ENCODE data around the gene ADGRL2.

Gene ADGRL2

GRCh38 chr1:81806432-81806770 is 5.7 kb downstream of the ADGRL2 start:
- no peaks in the 10 kb centered on the region for H3K9me3 ChIP-seq (replicated peaks; ENCODE audit: insufficient read depth, low read length)
- H3K79me2 ChIP-seq (ENCODE audit: low read length): no peaks in the 10 kb centered on the region
- no peak overlapping the region for H3K4me2 ChIP-seq (ENCODE audit: low read depth, low read length)
- H3K27ac ChIP-seq (ENCODE audit: low read length): no peak overlapping the region
- H2AFZ ChIP-seq (ENCODE audit: low read length): no peak overlapping the region
- no peak for DNase-seq
- no peaks in the 10 kb centered on the region for H3K4me1 ChIP-seq (ENCODE audit: low read length)
- no peak for TF ChIP-seq EZH2 (optimal IDR thresholded peaks at IDR 0.05; ENCODE audit: low read depth, low read length)
- TF ChIP-seq EZH2phosphoT487 (IDR thresholded peaks at IDR 0.05; ENCODE audit: low read length): no peak
- no peak for TF ChIP-seq CTCF (IDR thresholded peaks at IDR 0.05; ENCODE audit: low read length)
- no peaks in the 10 kb centered on the region for H4K20me1 ChIP-seq (ENCODE audit: insufficient read depth, low read length)
- no peak overlapping the region for H3K9ac ChIP-seq (ENCODE audit: low read length)
- no peaks in the 10 kb centered on the region for H3F3A ChIP-seq (ENCODE audit: insufficient read depth, low read length)
- no peaks in the 10 kb centered on the region for H3K9me2 ChIP-seq (replicated peaks; ENCODE audit: insufficient read depth, low read length)
- no peaks in the 10 kb centered on the region for H3K36me3 ChIP-seq (replicated peaks; ENCODE audit: insufficient read depth, low read length)
- H3K4me3 ChIP-seq (ENCODE audit: low read length): no peak overlapping the region
- H3K27me3 ChIP-seq (replicated peaks; ENCODE audit: insufficient read depth, low read length): 0 out of 2 replicates have a peak, but pooled peaks cover 10% of the 10 kb centered on the region

GRCh38 chr1:81808760-81809159 is 8.0 kb downstream of the ADGRL2 start:
- no peak overlapping the region for H3K27ac ChIP-seq (ENCODE audit: low read length)
- no peak overlapping the region for H3K4me3 ChIP-seq (ENCODE audit: low read length)
- no peak overlapping the region for H3K9ac ChIP-seq (ENCODE audit: low read length)
- no peak overlapping the region for H2AFZ ChIP-seq (ENCODE audit: low read length)
- no peak for DNase-seq
- no peak for TF ChIP-seq EZH2phosphoT487 (IDR thresholded peaks at IDR 0.05; ENCODE audit: low read length)
- no peak for TF ChIP-seq CTCF (IDR thresholded peaks at IDR 0.05; ENCODE audit: low read length)
- TF ChIP-seq EZH2 (optimal IDR thresholded peaks at IDR 0.05; ENCODE audit: low read depth, low read length): no peak
- no peaks in the 10 kb centered on the region for H3K4me1 ChIP-seq (ENCODE audit: low read length)
- no peaks in the 10 kb centered on the region for H3K36me3 ChIP-seq (replicated peaks; ENCODE audit: insufficient read depth, low read length)
- no peaks in the 10 kb centered on the region for H3K9me2 ChIP-seq (replicated peaks; ENCODE audit: insufficient read depth, low read length)
- no peak overlapping the region for H3K4me2 ChIP-seq (ENCODE audit: low read depth, low read length)
- 0 out of 2 replicates have a peak, but pooled peaks cover 9% of the 10 kb centered on the region for H3K27me3 ChIP-seq (replicated peaks; ENCODE audit: insufficient read depth, low read length)
- H3K9me3 ChIP-seq (replicated peaks; ENCODE audit: insufficient read depth, low read length): no peaks in the 10 kb centered on the region
- no peaks in the 10 kb centered on the region for H3F3A ChIP-seq (ENCODE audit: insufficient read depth, low read length)
- H4K20me1 ChIP-seq (ENCODE audit: insufficient read depth, low read length): no peaks in the 10 kb centered on the region
- no peaks in the 10 kb centered on the region for H3K79me2 ChIP-seq (ENCODE audit: low read length)

- H3K9ac ChIP-seq (ENCODE audit: low read length): no peak overlapping the region
- no peaks in the 10 kb centered on the region for H3F3A ChIP-seq (ENCODE audit: insufficient read depth, low read length)
- H3K9me3 ChIP-seq (replicated peaks; ENCODE audit: insufficient read depth, low read length): no peaks in the 10 kb centered on the region
- no peak for DNase-seq
- no peak overlapping the region for H3K4me2 ChIP-seq (ENCODE audit: low read depth, low read length)
- no peak overlapping the region for H3K27ac ChIP-seq (ENCODE audit: low read length)
- H3K4me3 ChIP-seq (ENCODE audit: low read length): no peak overlapping the region
- no peaks in the 10 kb centered on the region for H3K9me2 ChIP-seq (replicated peaks; ENCODE audit: insufficient read depth, low read length)
- H4K20me1 ChIP-seq (ENCODE audit: insufficient read depth, low read length): no peaks in the 10 kb centered on the region
- TF ChIP-seq EZH2 (optimal IDR thresholded peaks at IDR 0.05; ENCODE audit: low read depth, low read length) (no peak), CTCF (IDR thresholded peaks at IDR 0.05; ENCODE audit: low read length) (no peak), EZH2phosphoT487 (IDR thresholded peaks at IDR 0.05; ENCODE audit: low read length) (no peak)
- no peaks in the 10 kb centered on the region for H3K79me2 ChIP-seq (ENCODE audit: low read length)
- H3K4me1 ChIP-seq (ENCODE audit: low read length): no peaks in the 10 kb centered on the region
- no peaks in the 10 kb centered on the region for H3K27me3 ChIP-seq (replicated peaks; ENCODE audit: insufficient read depth, low read length)
- H2AFZ ChIP-seq (ENCODE audit: low read length): no peak overlapping the region
- H3K36me3 ChIP-seq (replicated peaks; ENCODE audit: insufficient read depth, low read length): no peaks in the 10 kb centered on the region
Measured at GRCh38 chr1:81809808-81810207, 9.1 kb downstream of the ADGRL2 start.

Data from MM.1S (cell line).